PC-9 (cell line): ENCODE measurements around the gene NUDT22.

Experiments
- EZH2 ChIP-seq: fragments of 200-600 bp; sonication (generic); IDR thresholded peaks from 2 replicates; pipeline ENCODE4 v1.8.0; 2017; ENCODE audit warnings: antibody characterized with exemption, low read depth
- TF ChIP-seq, protein P1 (sequence below): fragments of 200-600 bp; sonication (generic); conservative IDR thresholded peaks from 2 replicates; pipeline ENCODE4 v1.6.1; 2017; ENCODE audit warnings: mixed run types, antibody characterized with exemption, mild to moderate bottlenecking, moderate library complexity

DNA sequence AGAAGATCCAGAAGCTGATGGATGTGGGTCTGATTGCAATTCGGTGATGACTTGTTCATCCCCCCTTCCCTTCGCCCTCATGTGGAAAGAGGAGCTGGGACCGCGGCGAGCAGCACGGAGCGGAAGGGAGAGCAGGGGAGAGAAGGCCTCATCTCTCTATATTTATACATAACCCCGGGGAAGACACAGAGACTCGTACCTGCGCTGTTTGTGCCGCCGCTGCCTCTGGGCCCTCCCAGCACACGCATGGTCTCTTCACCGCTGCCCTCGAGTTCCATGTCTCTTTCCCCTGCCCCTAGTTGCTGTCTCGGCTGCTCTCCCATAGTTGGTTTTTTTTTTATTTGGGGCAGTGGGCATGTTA is 22.0 kb upstream of the NUDT22 start:
- no peak for TF ChIP-seq EZH2
- TF ChIP-seq, protein P1, sequence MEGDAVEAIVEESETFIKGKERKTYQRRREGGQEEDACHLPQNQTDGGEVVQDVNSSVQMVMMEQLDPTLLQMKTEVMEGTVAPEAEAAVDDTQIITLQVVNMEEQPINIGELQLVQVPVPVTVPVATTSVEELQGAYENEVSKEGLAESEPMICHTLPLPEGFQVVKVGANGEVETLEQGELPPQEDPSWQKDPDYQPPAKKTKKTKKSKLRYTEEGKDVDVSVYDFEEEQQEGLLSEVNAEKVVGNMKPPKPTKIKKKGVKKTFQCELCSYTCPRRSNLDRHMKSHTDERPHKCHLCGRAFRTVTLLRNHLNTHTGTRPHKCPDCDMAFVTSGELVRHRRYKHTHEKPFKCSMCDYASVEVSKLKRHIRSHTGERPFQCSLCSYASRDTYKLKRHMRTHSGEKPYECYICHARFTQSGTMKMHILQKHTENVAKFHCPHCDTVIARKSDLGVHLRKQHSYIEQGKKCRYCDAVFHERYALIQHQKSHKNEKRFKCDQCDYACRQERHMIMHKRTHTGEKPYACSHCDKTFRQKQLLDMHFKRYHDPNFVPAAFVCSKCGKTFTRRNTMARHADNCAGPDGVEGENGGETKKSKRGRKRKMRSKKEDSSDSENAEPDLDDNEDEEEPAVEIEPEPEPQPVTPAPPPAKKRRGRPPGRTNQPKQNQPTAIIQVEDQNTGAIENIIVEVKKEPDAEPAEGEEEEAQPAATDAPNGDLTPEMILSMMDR, result no peak
